ENCODE results near the gene TNK1.

Gene TNK1

GRCh38 chr17:7413346-7413985, 32.6 kb downstream of the TNK1 start:
- no peak for DNase-seq

- no peak for DNase-seq
These were observed 33.9 kb downstream of the TNK1 start for GRCh38 chr17:7414837-7415236.

- no peak for DNase-seq
These were observed 34.9 kb downstream of the TNK1 start for GRCh38 chr17:7415784-7416183.

- DNase-seq = no peak
These were observed 35.4 kb downstream of the TNK1 start for GRCh38 chr17:7416323-7416722.

GRCh38 chr17:7417056-7417655, 36.3 kb downstream of the TNK1 start:
- no peak for DNase-seq

- DNase-seq = no peak
These were observed 37.7 kb downstream of the TNK1 start for GRCh38 chr17:7418472-7419152.

GRCh38 chr17:7419819-7420610, 39.1 kb downstream of the TNK1 start, which contains the start of gene SPEM1:
Gene SPEM1, plus strand, starts transcription at chr17:7420324. Its CDS starts 61 bp downstream, at chr17:7420385.
- DNase-seq = no peak

- DNase-seq = no peak
These were observed 40.3 kb downstream of the TNK1 start for GRCh38 chr17:7421186-7421585.

- no peak for DNase-seq
These were observed 42.8 kb downstream of the TNK1 start for GRCh38 chr17:7423679-7424078.

- DNase-seq = no peak
These were observed 44.4 kb downstream of the TNK1 start, which contains the start of gene SPEM2 for GRCh38 chr17:7425316-7425715. Gene SPEM2, plus strand, starts transcription at chr17:7425616. Its CDS starts 73 bp downstream, at chr17:7425689.

- no peak for DNase-seq
These were observed 44.9 kb downstream of the TNK1 start for GRCh38 chr17:7425756-7426155.

- no peak for DNase-seq
These were observed 45.4 kb downstream of the TNK1 start for GRCh38 chr17:7426203-7426863.

- no peak for DNase-seq
These were observed 46.1 kb downstream of the TNK1 start for GRCh38 chr17:7426896-7427489.

GRCh38 chr17:7427549-7427948, 46.7 kb downstream of the TNK1 start:
- no peak for DNase-seq

- no peak for DNase-seq
These were observed 47.7 kb downstream of the TNK1 start, which contains the start of gene SPEM3 for GRCh38 chr17:7428557-7428956. Gene SPEM3, plus strand, starts transcription at chr17:7428857. Its CDS starts 46 bp downstream, at chr17:7428903.

GRCh38 chr17:7429722-7430121, 48.8 kb downstream of the TNK1 start:
- DNase-seq = no peak

- no peak for DNase-seq
These were observed 50.3 kb downstream of the TNK1 start for GRCh38 chr17:7431231-7431630.

- no peak for DNase-seq
These were observed 51.4 kb downstream of the TNK1 start for GRCh38 chr17:7432296-7432695.

GRCh38 chr17:7435676-7436555, 55.0 kb downstream of the TNK1 start:
- no peak for DNase-seq

- peak; percentile 76 for DNase-seq
These were observed 55.9 kb downstream of the TNK1 start for GRCh38 chr17:7436556-7437368.

Data from left hindlimb (tissue), 1 donor.